ENCODE measurements around the gene CPLANE1.
"Not testable (repeated sequence)": the region's sequence is repeated elsewhere in the genome, so short reads cannot be mapped to it uniquely, and the experiment has no call there.

Gene CPLANE1

GRCh38 chr5:37222181-37222580 lies 27.0 kb downstream of the CPLANE1 start:
- no peak for DNase-seq (ENCODE audit: extremely low read depth, low read depth)
- TF ChIP-seq CTCF (IDR thresholded peaks at IDR 0.05; ENCODE audit: low read depth, low read length): no peak

DNA sequence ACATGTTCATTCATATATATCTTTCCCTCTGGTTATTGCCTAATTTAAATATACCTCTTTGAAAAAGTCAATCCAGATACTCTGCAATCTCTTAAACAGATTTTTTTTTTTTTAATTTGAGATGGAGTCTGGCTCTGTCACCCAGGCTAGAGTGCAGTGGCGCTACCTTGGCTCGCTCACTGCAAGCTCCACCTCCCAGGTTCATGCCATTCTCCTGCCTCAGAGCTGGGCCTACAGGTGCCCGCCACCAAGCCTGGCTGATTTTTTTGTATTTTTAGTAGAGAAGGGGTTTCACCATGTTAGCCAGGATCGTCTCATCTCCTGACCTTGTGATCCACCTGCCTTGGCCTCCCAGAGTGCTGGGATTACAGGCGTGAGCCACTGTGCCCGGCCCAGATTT lies 28.8 kb downstream of the CPLANE1 start:
- not testable (repeated sequence) for DNase-seq (ENCODE audit: extremely low read depth, low read depth)

- DNase-seq (ENCODE audit: extremely low read depth, low read depth): not testable (repeated sequence)
These were observed 29.8 kb downstream of the CPLANE1 start for GRCh38 chr5:37219384-37219783.

DNA sequence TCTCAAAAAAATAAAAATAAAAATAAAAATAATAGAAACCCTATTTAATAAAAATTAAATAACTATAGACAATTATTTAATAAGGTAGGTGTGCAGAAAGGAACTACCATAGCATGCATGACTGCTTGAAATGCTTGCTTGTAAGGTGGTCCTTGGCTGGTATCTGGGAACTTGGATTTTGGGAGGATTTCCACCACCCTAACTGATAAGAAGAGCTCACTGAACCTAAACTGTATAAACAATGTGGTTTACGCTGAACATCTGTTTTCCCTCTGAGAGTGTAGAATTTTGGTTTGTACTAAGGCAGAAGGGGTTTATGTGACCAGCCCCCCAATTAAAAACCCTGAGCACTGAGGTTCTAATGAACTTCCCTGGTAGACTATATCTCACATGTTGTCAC lies 31.2 kb downstream of the CPLANE1 start:
- no peak for DNase-seq (ENCODE audit: extremely low read depth, low read depth)
- no peak for TF ChIP-seq CTCF (IDR thresholded peaks at IDR 0.05; ENCODE audit: low read depth, low read length)

GRCh38 chr5:37214550-37214949 lies 34.6 kb downstream of the CPLANE1 start:
- DNase-seq (ENCODE audit: extremely low read depth, low read depth): no peak
- no peak for TF ChIP-seq CTCF (IDR thresholded peaks at IDR 0.05; ENCODE audit: low read depth, low read length)

GRCh38 chr5:37212096-37212495 lies 37.1 kb downstream of the CPLANE1 start:
- DNase-seq (ENCODE audit: extremely low read depth, low read depth): no peak
- TF ChIP-seq CTCF (IDR thresholded peaks at IDR 0.05; ENCODE audit: low read depth, low read length): no peak

GRCh38 chr5:37211661-37212060 lies 37.5 kb downstream of the CPLANE1 start:
- TF ChIP-seq CTCF (IDR thresholded peaks at IDR 0.05; ENCODE audit: low read depth, low read length): no peak
- DNase-seq (ENCODE audit: extremely low read depth, low read depth): no peak

- DNase-seq (ENCODE audit: extremely low read depth, low read depth): no peak
- TF ChIP-seq CTCF (IDR thresholded peaks at IDR 0.05; ENCODE audit: low read depth, low read length): no peak
These were observed 40.0 kb downstream of the CPLANE1 start for GRCh38 chr5:37208883-37209797.

All from AG09319 (cell line).